K562 (cell line): ENCODE measurements around the gene CACNA1A. TPM values are rescaled to one million over a fixed set of nuclear protein-coding genes. Genes with fewer than 3 reads are reported as not detected.

Experiments
- CBX1 ChIP-seq: sonication (generic); IDR thresholded peaks from 2 replicates; pipeline ENCODE4 v1.6.1; 2016; ENCODE audit warnings: antibody characterized with exemption, low read depth, mild to moderate bottlenecking
- REST ChIP-seq, 2 experiments: fragments of 450-650 bp; formaldehyde crosslinking in 1 of 2; IDR thresholded peaks; 2 replicates each; pipeline versions ENCODE4 v1.4.0 to v1.6.1; 2014 to 2020; ENCODE audit warnings: mild to moderate bottlenecking in 2 of 2, borderline replicate concordance in 1 of 2, low read depth in 1 of 2
- SAP30 ChIP-seq: fragments of 200-600 bp; sonication (generic); IDR thresholded peaks from 2 replicates; pipeline ENCODE4 v1.6.1; 2012; ENCODE audit warnings: borderline replicate concordance, low read depth, mild to moderate bottlenecking, moderate library complexity, low read length, control low read depth, inconsistent platforms; ENCODE audit not compliant: insufficient read depth, poor library complexity, severe bottlenecking
- SMARCA5 ChIP-seq: fragments of 450-650 bp; IDR thresholded peaks from 2 replicates; pipeline ENCODE4 v1.6.1; 2016
- polyA plus RNA-seq, 8 experiments: library from polyadenylated mRNA; depleted of rRNA in 4 of 8; stranded (reverse) in 5 of 8; unstranded in 3 of 8; fragments of >200 nt; fragmentation: Nextera tagmentation in 2 of 8; fragmentation: Illumina TruSeq in 1 of 8; extraction: Ambion mirVana in 2 of 8; extraction: Trizol in 1 of 8; gene quantifications; 2 replicates each; pipeline versions ENCODE4 v1.2.1 to v1.2.3, GENCODE V29; 2011 to 2014; ENCODE audit warnings: inconsistent platforms in 1 of 8, missing spikeins in 1 of 8
- total RNA-seq, 7 experiments: library from RNA; depleted of rRNA in 6 of 7; stranded (reverse); fragments of >200 nt in 6 of 7; fragmentation: Illumina TruSeq in 2 of 7; extraction: Trizol in 2 of 7; gene quantifications; 2 replicates each; pipeline versions ENCODE4 v1.2.1 to v1.2.3, GENCODE V29; 2011 to 2021; ENCODE audit warnings: low replicate concordance in 1 of 7

Gene CACNA1A
- total and polyA plus RNA-seq, 9 of the 15 experiments (the other 6 are each of a cell fraction or from before 2014, with no cell fraction given), result 0.03 to 0.20 (median 0.09) TPM; not detected in 1

GRCh38 chr19:13430790-13431582 lies 75.3 kb downstream of the CACNA1A start (continued):
- TF ChIP-seq REST (IDR thresholded peaks at IDR 0.05; ENCODE audit: borderline replicate concordance) (peak; percentile 88), REST (CRISPR knock-in tag; IDR thresholded peaks at IDR 0.05; ENCODE audit: low read depth) (no peak), CBX1 (0 out of 2 replicates have a peak, but pooled peaks have one; percentile 26), SMARCA5 (peak; percentile 90), SAP30 (no peak)
